NK-92 (cell line): Measurements from ENCODE around the gene SHROOM3.

Experiments
- DNase-seq: peaks from one replicate; lab custom pipeline; 2025; ENCODE audit not compliant: unreplicated experiment; lab: John Stamatoyannopoulos, UW

Gene SHROOM3

GRCh38 chr4:76564123-76564915 is 129.3 kb downstream of the SHROOM3 start:
- no peak for DNase-seq

GRCh38 chr4:76568262-76568661 is 133.2 kb downstream of the SHROOM3 start:
- DNase-seq, result no peak

- DNase-seq, result no peak
Observed at GRCh38 chr4:76569225-76569624, 134.2 kb downstream of the SHROOM3 start.

GRCh38 chr4:76569706-76570105 is 134.7 kb downstream of the SHROOM3 start:
- no peak for DNase-seq

GRCh38 chr4:76570141-76570973 is 135.3 kb downstream of the SHROOM3 start:
- DNase-seq, result no peak

GRCh38 chr4:76571274-76571673 is 136.2 kb downstream of the SHROOM3 start:
- DNase-seq, result no peak

- no peak for DNase-seq
Observed at GRCh38 chr4:76572224-76572623, 137.2 kb downstream of the SHROOM3 start.

GRCh38 chr4:76576824-76577223 is 141.8 kb downstream of the SHROOM3 start:
- DNase-seq, result no peak

- no peak for DNase-seq
Observed at GRCh38 chr4:76578002-76578560, 143.1 kb downstream of the SHROOM3 start.

GRCh38 chr4:76579596-76580375 is 144.8 kb downstream of the SHROOM3 start:
- DNase-seq, result no peak

- DNase-seq, result no peak
Observed at GRCh38 chr4:76581077-76581962, 146.3 kb downstream of the SHROOM3 start.

GRCh38 chr4:76582074-76582816 is 147.2 kb downstream of the SHROOM3 start:
- DNase-seq, result no peak

- DNase-seq, result no peak
Observed at GRCh38 chr4:76582817-76583087, 147.7 kb downstream of the SHROOM3 start.

- DNase-seq, result no peak
Observed at GRCh38 chr4:76584241-76585152, 149.5 kb downstream of the SHROOM3 start.

- no peak for DNase-seq
Observed at GRCh38 chr4:76585272-76585671, 150.2 kb downstream of the SHROOM3 start.

- no peak for DNase-seq
Observed at GRCh38 chr4:76585897-76586360, 150.9 kb downstream of the SHROOM3 start.

- no peak for DNase-seq
Observed at GRCh38 chr4:76588274-76588673, 153.2 kb downstream of the SHROOM3 start.

GRCh38 chr4:76589402-76589801 is 154.4 kb downstream of the SHROOM3 start:
- no peak for DNase-seq
